HG02678 (cell line): ENCODE data around the gene USP36.
"Not testable (repeated sequence)": the region's sequence is repeated elsewhere in the genome, so short reads cannot be mapped to it uniquely, and the experiment has no call there.

ENCODE experiments used
- ATAC-seq: cut with Tn5 transposase; IDR thresholded peaks from one replicate; pipeline ENCODE4 v1.9.1; 2021; ENCODE audit warnings: mild to moderate bottlenecking, moderate library complexity; ENCODE audit not compliant: unreplicated experiment

The USP36 gene

GRCh38 chr17:78873519-78874340 lies 33.1 kb upstream of the USP36 start:
- ATAC-seq: no peak

- no peak for ATAC-seq
Observed at GRCh38 chr17:78872486-78872885, 31.9 kb upstream of the USP36 start.

GRCh38 chr17:78870621-78871020 lies 30.0 kb upstream of the USP36 start:
- ATAC-seq: no peak

- ATAC-seq: no peak
Observed at GRCh38 chr17:78868391-78868790, 27.8 kb upstream of the USP36 start.

GRCh38 chr17:78867046-78867445 lies 26.4 kb upstream of the USP36 start:
- not testable (repeated sequence) for ATAC-seq

GRCh38 chr17:78865682-78866390 lies 25.2 kb upstream of the USP36 start:
- no peak for ATAC-seq

- ATAC-seq: no peak
Observed at GRCh38 chr17:78864117-78864516, 23.5 kb upstream of the USP36 start.

GRCh38 chr17:78862073-78863023 lies 21.7 kb upstream of the USP36 start:
- no peak for ATAC-seq

GRCh38 chr17:78861229-78861628 lies 20.6 kb upstream of the USP36 start:
- ATAC-seq: no peak

- ATAC-seq: no peak
Observed at GRCh38 chr17:78859051-78859450, 18.4 kb upstream of the USP36 start.

GRCh38 chr17:78857266-78857665 lies 16.7 kb upstream of the USP36 start:
- ATAC-seq: no peak

GRCh38 chr17:78855561-78856165 lies 15.0 kb upstream of the USP36 start:
- ATAC-seq: no peak

GRCh38 chr17:78854508-78854907 lies 13.9 kb upstream of the USP36 start:
- ATAC-seq: no peak

GRCh38 chr17:78853926-78854394 lies 13.3 kb upstream of the USP36 start:
- no peak for ATAC-seq

- ATAC-seq: no peak
Observed at GRCh38 chr17:78852709-78853121, 12.1 kb upstream of the USP36 start.

GRCh38 chr17:78849026-78849425 lies 8.4 kb upstream of the USP36 start:
- no peak for ATAC-seq

GRCh38 chr17:78847052-78847451 lies 6.4 kb upstream of the USP36 start:
- no peak for ATAC-seq

- ATAC-seq: no peak
Observed at GRCh38 chr17:78844301-78845005, 3.8 kb upstream of the USP36 start.

GRCh38 chr17:78842881-78843565 lies 2.4 kb upstream of the USP36 start:
- ATAC-seq: no peak

GRCh38 chr17:78840530-78840779 lies 159 bp downstream of the USP36 start:
- ATAC-seq: no peak
